ENCODE data around the gene SGSM1.
A peak's percentile ranks its signal among the peaks of the same experiment; 100 is the strongest.
"Not testable (repeated sequence)": the region's sequence is repeated elsewhere in the genome, so short reads cannot be mapped to it uniquely, and the experiment has no call there.

SGSM1 gene

GRCh38 chr22:24807284-24807950 lies 1.4 kb downstream of the SGSM1 start:
- DNase-seq: no peak

GRCh38 chr22:24809331-24809730 lies 3.3 kb downstream of the SGSM1 start:
- DNase-seq: no peak

DNA sequence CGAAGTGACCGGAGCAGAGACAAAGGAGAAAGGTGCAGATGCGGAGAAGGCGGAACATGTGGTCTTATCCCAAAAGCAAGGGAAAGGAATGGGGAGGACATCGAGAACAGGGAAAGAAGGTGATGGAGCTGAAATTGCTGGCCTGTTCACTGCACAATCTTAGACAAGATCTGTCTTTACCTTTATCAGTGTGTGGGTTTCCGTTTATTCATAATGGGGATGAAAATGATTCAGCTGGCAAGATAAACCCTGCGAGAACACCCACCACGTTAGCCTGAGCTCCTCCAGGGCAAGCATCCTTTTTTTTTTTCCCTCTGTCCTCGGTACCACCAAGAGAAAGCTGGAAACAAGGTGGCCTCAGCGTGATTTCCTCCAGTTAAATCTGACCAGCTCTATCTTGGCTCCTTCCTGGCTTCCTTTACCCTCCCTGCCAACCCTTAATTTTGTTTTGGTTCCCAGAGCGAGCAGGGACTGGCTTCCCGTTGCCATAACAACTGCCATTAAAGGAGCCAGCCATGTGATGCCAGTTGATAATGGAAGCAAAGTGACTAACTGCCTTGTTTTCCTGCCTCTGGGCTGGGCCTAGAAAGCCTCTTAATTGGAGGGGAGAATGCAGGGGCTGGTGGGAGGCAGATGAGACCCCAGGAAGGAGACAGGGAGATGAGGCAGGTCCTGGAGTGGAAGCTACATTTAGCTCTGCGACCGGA lies 4.2 kb downstream of the SGSM1 start:
- DNase-seq: peak; percentile 68

DNA sequence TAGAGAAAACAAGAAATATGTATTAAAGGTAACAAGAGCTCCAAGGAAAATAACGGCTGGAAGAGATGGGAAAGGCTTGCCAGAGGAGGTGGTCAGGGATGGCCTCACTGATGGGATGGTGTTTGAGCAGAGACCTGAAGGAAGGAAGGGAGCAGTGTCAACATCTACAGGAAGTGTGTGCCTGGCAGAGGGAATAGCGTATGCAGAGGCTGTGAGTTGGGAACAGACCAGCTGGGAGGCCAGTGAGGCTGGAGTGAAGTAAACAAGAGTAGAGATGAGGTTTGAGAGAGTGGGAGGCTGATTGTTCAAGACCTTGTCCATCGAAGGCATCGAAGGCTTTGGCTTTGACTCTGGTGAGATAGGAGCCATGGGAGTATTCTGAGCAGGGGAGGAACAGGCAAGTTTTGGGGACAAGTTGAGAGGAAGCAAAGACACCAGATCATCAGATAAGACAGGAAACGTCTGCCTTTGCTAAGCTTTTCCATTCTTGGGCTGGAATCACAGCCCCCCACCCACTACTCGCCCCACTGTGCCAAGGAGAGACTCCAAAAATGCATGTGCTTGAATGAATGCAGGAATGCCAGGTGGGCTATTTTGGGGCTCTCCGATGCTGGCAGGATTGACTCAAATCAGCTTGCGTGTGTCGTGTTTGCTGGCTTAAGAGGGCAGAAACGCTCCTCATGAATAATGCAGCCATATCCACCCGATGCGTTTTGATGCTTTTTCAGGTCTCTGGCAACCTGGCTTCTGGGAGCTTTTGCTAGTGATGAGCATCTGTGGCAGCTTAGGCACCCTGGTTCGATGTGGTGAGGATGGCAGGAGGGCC lies 7.2 kb downstream of the SGSM1 start:
- no peak for DNase-seq

DNA sequence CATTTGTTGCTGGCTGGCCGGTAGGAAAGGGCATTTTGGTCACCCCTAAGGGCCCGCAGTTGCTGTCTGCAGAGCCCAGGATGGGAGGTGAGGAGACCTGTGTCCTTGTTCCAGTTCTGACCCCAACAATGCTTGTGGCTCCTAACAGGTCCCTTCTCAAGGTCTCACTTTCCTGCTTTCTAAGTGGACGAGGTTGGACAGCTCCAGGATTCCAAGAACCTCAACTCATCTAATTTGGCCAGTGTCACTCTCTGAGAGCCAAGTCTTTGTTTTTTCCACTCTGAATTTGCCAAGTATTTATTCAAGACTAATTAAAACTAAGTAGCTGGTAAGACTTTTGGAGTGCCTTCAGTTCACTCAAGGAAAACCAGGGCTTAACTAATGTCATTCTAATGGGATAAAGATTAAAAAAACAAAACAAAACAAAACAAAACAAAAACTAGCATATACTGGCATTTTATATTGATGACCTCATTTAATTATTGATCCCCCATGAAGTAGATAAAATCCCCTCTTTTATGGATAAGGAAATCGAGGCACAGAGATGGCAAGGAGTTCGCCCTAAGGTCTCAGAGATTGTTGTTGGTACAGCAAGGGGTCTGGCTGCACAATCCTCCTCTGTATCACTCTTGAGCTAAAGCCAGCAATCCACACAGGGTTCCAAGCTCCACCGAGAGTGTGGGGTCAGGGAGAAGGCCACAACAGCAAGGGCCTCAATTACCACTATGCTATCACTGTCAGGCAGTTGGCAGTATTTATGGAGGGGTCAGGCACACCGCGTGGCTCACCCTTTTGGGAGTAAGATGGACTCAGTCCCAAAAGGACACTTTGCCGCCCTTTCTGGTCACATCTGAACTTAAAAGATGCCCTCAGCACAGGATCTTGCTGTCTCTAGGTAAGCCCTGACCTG lies 8.1 kb downstream of the SGSM1 start:
- no peak for DNase-seq

- DNase-seq: no peak
Observed at GRCh38 chr22:24816806-24817205, 10.8 kb downstream of the SGSM1 start.

DNA sequence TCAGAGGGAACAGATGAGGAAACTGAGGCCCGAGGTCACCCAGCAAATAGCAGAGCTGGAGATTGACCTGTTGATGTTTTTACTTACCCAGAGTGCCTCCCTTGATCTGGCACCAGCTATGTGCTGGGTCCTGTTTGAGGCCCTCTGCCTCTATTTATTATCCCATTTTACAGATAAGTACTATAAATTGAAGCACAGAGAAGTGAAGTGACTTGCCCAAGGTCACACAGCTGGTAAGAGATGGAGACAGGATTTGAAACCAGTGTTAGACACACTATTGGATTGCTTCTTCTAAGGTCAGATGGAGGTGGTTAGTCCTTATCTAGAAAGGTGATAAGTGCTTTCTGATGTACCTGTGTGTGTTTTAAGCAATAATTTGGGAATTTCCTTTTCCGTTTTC lies 13.5 kb downstream of the SGSM1 start:
- DNase-seq: no peak

DNA sequence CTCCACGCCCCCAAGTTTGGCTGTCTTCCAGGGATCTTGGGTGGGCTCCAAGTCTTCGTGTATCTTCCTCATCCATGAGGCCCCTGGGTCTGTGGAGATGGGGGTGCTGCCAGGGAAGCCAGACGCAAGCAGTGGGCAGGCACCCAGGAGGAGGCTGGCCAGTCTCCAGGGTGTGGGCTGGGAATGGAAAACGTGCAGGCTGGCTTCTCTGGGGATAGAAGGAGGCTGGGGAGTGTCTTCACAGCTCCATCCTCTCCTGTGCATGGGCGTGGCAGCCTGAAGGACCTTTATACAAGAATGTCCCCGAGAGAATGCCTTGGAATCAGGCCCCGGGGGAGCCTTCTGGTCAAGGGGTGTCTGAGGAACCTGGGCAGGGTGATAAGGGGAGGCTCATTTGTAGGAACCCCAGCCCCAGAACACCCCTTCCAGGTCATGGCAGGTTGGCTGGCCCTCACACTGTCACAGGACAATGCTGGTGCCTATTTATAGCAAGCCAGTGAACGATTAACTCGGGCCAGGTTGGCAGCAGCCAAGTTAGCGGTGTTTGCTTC lies 14.0 kb downstream of the SGSM1 start:
- DNase-seq: peak; percentile 93

GRCh38 chr22:24822471-24822870 lies 16.5 kb downstream of the SGSM1 start:
- peak; percentile 62 for DNase-seq

DNA sequence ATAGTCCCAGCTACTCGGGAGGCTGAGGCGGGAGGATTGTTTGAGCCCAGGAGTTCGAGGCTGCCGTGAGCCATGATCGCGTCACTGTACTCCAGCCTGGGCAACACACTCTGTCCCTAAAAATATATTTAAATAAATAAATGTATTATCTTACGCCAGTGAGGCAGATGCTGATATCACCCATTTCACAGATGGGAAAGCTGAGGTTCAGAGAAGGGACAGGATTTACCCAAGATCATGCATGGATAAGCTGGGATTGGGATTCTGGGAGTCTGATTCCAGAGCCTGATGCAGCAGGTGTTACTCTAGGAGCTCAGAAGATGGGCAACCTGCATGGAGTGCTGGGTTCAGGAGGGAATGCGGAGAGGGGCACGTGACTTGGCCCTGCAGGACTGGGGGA lies 17.8 kb downstream of the SGSM1 start:
- no peak for DNase-seq

DNA sequence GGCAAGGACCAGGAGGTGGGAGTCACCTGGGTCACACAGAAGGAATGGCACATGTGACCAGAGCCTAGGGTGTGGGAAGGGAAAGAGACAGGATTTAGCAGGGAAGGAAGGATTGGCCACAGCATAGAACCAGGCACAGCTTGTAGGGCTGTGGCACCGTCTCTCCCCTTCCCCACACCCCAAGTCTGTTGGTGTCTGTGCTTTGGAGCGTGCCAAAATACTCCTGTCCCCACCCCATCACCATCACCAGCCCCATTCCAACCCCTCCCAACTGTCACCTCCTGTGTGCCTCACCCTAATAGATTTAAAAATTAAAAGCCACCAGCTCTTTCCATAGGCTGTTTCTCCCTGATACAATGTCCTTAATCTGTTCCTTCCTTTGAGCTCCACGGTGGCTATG lies 18.2 kb downstream of the SGSM1 start:
- DNase-seq: no peak

- DNase-seq: no peak
Observed at GRCh38 chr22:24824915-24825314, 18.9 kb downstream of the SGSM1 start.

GRCh38 chr22:24826710-24827285 lies 20.8 kb downstream of the SGSM1 start:
- DNase-seq: no peak

DNA sequence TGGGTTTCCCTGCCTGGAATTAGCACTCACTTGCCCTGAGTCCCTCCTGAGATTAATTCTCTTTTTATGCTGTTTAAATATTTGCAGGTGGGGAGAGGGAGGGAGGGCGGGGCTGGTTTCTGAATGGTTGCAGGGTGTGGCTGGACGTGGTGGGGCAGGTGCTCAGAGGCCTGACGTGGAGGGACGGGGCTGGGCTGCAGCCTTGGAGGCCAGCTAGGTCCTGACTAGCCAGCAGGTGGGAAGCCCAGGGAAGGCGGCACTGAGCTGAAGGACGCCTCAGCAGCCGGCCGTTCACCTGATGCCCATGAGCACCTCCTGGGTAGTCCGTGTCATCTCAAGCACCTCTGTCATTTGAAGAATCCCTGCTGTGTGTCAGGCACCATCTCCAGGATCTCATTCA lies 21.3 kb downstream of the SGSM1 start:
- peak; percentile 30 for DNase-seq

GRCh38 chr22:24830205-24830979 lies 24.4 kb downstream of the SGSM1 start:
- DNase-seq: no peak

GRCh38 chr22:24831687-24832086 lies 25.7 kb downstream of the SGSM1 start:
- DNase-seq: no peak

DNA sequence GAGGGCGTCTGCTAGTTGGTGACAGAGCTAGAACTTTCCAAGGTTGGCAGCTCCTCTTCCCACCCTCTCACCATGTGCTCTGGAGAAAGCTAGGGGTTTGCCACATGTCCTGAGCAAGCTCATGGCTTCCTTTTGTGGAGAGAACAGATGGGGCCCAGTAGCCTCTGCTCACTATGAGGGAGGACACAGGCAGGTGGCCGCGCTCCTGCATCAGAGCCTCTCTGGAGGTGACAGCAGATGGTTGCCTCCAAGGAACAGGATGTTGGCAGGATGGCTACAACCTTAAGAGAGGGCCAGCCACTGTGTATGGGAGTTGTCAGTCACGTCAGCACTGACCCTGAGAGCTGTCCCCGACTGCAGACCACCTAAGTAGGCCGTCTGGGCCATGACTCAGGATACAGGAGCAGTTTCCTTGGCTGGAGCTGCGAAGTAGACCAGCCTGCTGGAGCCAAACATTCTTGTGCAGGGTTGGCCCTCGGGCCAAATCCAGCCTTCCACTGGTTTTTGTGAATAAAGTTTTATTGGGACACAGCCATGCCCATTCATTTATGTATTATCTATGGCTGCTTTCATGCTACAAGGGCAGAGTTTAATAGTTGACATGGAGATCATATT lies 28.0 kb downstream of the SGSM1 start:
- no peak for DNase-seq

DNA sequence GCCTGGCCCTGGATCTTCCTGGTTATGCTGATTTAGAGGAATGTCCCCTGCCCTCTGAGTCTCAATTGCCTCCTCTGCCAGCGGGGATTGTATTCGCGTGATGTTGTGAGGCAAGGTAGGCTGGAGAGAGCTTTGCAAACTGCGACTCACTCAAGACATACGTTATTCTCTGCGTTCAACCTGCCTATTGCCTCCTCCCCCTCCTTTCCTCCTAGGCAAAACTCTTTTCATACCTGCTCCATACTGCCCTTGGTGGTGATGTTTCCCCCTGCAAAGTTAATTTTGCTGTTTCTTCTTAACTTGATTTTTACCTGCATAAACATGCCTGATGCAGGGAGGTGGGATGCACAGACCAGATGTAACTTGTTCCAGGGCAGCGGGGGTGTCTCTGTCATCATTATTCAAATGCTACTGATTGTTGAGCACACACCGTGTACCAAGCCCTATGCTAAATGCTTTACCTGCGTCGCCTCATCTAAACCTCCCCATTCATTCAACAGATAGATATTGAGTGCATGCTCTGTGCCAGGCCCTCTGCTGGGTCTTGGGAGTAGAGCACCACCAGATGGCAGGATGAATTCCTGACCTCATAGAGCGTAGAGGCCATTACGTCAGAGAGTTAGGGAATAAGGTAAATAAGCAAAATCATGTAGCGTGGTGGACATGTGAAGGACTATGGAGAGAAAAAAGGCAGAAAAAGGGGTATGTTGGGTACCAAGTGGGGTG lies 29.0 kb downstream of the SGSM1 start:
- peak; percentile 59 for DNase-seq

GRCh38 chr22:24836282-24836681 lies 30.3 kb downstream of the SGSM1 start:
- no peak for DNase-seq

DNA sequence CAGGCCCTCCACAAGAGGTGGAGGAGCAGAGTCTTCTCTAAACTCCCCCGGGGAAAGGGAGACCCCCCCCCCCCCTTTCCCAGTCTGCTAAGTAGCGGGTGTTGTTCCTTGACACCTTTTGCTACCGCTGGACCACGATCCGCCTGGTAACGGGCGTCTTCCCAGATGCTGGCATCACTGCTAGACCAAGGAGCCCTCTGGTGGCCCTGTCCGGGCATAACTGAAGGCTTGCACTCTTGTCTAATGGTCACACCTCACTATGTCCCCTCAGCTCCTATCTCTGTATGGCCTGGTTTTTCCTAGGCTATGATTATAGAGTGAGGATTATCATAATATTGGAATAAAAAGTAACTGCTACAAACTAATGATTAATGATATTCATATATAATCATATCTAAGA lies 31.5 kb downstream of the SGSM1 start:
- DNase-seq: not testable (repeated sequence)
